ENCODE measurements around the gene ARMC3.

ARMC3 gene

DNA sequence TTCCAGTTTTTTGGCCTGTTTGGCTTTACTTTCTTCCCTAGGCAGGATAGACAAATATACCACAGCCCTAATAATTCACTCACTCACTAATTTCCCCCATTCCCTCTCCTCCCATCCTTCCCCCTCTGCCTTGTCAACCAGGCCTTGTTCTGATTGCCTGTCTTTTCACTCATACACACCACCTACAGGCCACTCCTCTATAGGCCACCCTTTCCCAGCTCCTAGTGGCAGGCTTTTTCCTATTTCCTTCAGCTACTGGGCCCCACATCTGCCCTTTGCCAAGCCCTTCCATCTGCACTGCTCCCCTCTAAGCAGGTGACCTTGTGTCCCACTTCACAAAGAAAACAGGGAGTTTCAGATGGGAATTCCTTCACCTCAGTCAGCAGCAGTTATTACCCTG, 107.7 kb downstream of the ARMC3 start:
- FAIRE-seq (no peak), DNase-seq (ENCODE audit: insufficient read length, low spot score) (no peak)
- no peak for TF ChIP-seq TAF1 (IDR thresholded peaks at IDR 0.05; ENCODE audit: low read depth, low read length)
- no peak for TF ChIP-seq SPI1 (IDR thresholded peaks at IDR 0.05; ENCODE audit: low read depth, low read length)
- no peak for TF ChIP-seq POU2F2 (IDR thresholded peaks at IDR 0.05; ENCODE audit: low read depth, low read length)
- TF ChIP-seq PAX5 (IDR thresholded peaks at IDR 0.05; ENCODE audit: insufficient read depth, low read length, severe bottlenecking), result no peak
- no peak for TF ChIP-seq POLR2AphosphoS5 (IDR thresholded peaks at IDR 0.05; ENCODE audit: low read depth, low read length)

DNA sequence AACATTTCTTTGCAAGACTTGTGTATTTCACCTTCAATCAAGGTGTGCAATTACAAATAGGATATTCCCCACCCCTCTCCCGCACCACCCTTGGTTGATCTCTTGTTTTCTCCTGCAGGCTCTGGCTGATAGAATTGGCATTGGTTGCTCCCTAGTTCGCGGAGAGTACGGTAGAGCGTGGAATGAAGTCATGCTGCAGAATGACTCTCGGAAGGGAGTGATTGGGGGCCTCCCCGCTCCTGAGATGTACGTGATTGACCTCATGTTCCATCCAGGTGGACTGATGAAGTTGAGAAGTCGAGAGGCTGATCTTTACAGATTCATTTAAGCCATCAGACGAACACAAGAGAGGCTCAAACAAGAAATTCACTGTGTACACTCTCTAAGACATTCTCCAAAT, 109.3 kb downstream of the ARMC3 start:
- FAIRE-seq (no peak), DNase-seq (ENCODE audit: insufficient read length, low spot score) (no peak)
- TF ChIP-seq TAF1 (IDR thresholded peaks at IDR 0.05; ENCODE audit: low read depth, low read length) (no peak), POLR2A (IDR thresholded peaks at IDR 0.05; ENCODE audit: low read depth, low read length) (no peak), POU2F2 (IDR thresholded peaks at IDR 0.05; ENCODE audit: low read depth, low read length) (no peak), POLR2AphosphoS5 (IDR thresholded peaks at IDR 0.05; ENCODE audit: low read depth, low read length) (no peak), SPI1 (IDR thresholded peaks at IDR 0.05; ENCODE audit: low read depth, low read length) (no peak), PAX5 (IDR thresholded peaks at IDR 0.05; ENCODE audit: insufficient read depth, low read length, severe bottlenecking) (no peak)

- DNase-seq (ENCODE audit: insufficient read length, low spot score), result no peak
- TF ChIP-seq POLR2AphosphoS5 (IDR thresholded peaks at IDR 0.05; ENCODE audit: low read depth, low read length) (no peak), TAF1 (IDR thresholded peaks at IDR 0.05; ENCODE audit: low read depth, low read length) (no peak), POU2F2 (IDR thresholded peaks at IDR 0.05; ENCODE audit: low read depth, low read length) (no peak), POLR2A (IDR thresholded peaks at IDR 0.05; ENCODE audit: low read depth, low read length) (no peak)
- no peak for FAIRE-seq
These were observed 109.7 kb downstream of the ARMC3 start for GRCh38 chr10:23037561-23037960.

- FAIRE-seq, result no peak
- TF ChIP-seq POLR2AphosphoS5 (IDR thresholded peaks at IDR 0.05; ENCODE audit: low read depth, low read length), result no peak
- TF ChIP-seq SPI1 (IDR thresholded peaks at IDR 0.05; ENCODE audit: low read depth, low read length), result no peak
- TF ChIP-seq POU2F2 (IDR thresholded peaks at IDR 0.05; ENCODE audit: low read depth, low read length), result no peak
- TF ChIP-seq PAX5 (IDR thresholded peaks at IDR 0.05; ENCODE audit: insufficient read depth, low read length, severe bottlenecking), result no peak
- TF ChIP-seq POLR2A (IDR thresholded peaks at IDR 0.05; ENCODE audit: low read depth, low read length), result no peak
- no peak for TF ChIP-seq TAF1 (IDR thresholded peaks at IDR 0.05; ENCODE audit: low read depth, low read length)
- DNase-seq (ENCODE audit: insufficient read length, low spot score), result no peak
These were observed 110.3 kb downstream of the ARMC3 start for GRCh38 chr10:23038172-23038571.

DNA sequence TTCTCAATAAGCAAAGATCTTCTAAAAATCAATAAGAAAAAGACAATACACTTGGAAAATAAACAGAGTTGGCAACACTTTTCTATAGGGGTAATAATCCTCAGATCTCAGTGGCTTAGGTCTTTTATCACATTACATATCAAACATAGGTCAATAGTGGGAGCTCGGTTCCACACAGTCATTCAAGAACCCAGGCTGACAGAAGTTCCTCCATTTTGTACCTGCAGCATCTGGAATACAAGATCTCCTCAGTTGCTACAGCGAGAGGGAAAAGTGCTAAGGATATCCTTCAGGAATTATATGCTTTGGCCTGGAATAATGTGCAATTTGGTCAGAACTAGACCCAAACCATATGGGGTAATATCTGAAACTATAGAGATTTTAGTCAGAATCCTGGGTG, 112.1 kb downstream of the ARMC3 start:
- TF ChIP-seq PAX5 (IDR thresholded peaks at IDR 0.05; ENCODE audit: insufficient read depth, low read length, severe bottlenecking) (no peak), POLR2AphosphoS5 (IDR thresholded peaks at IDR 0.05; ENCODE audit: low read depth, low read length) (no peak), POU2F2 (IDR thresholded peaks at IDR 0.05; ENCODE audit: low read depth, low read length) (no peak)
- FAIRE-seq (no peak), DNase-seq (ENCODE audit: insufficient read length, low spot score) (no peak)

GRCh38 chr10:23046027-23046426, 118.2 kb downstream of the ARMC3 start:
- DNase-seq (ENCODE audit: insufficient read length, low spot score) (no peak), FAIRE-seq (no peak)
- TF ChIP-seq POU2F2 (IDR thresholded peaks at IDR 0.05; ENCODE audit: low read depth, low read length) (no peak), SPI1 (IDR thresholded peaks at IDR 0.05; ENCODE audit: low read depth, low read length) (no peak), PAX5 (IDR thresholded peaks at IDR 0.05; ENCODE audit: insufficient read depth, low read length, severe bottlenecking) (no peak), POLR2A (IDR thresholded peaks at IDR 0.05; ENCODE audit: low read depth, low read length) (no peak)

- TF ChIP-seq POLR2A (IDR thresholded peaks at IDR 0.05; ENCODE audit: low read depth, low read length), result no peak
- no peak for TF ChIP-seq POLR2AphosphoS5 (IDR thresholded peaks at IDR 0.05; ENCODE audit: low read depth, low read length)
- no peak for TF ChIP-seq SPI1 (IDR thresholded peaks at IDR 0.05; ENCODE audit: low read depth, low read length)
- TF ChIP-seq TAF1 (IDR thresholded peaks at IDR 0.05; ENCODE audit: low read depth, low read length), result no peak
- no peak for TF ChIP-seq PAX5 (IDR thresholded peaks at IDR 0.05; ENCODE audit: insufficient read depth, low read length, severe bottlenecking)
- DNase-seq (ENCODE audit: insufficient read length, low spot score) (no peak), FAIRE-seq (no peak)
These were observed 119.6 kb downstream of the ARMC3 start for GRCh38 chr10:23047201-23048050.

DNA sequence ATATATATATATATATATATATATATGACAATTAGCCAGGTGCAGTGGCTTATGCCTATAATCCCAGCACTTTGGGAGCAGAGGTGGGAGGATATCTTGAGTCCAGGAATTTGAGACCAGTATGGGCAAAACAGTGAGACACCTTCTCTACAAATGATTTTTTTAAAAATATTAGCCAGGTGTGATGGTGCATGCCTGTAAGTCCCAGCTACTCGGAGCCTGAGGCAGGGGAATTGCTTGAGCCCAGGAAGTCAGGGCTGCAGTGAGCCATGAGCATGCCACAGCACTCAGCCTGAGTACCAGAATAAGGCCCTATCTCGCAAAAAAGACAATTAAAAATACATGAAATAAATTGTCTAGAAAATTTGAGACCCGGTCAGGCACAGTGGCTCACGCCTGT, 120.3 kb downstream of the ARMC3 start:
- FAIRE-seq, result no peak
- no peak for DNase-seq (ENCODE audit: insufficient read length, low spot score)
- TF ChIP-seq POLR2AphosphoS5 (IDR thresholded peaks at IDR 0.05; ENCODE audit: low read depth, low read length), result no peak
- TF ChIP-seq POLR2A (IDR thresholded peaks at IDR 0.05; ENCODE audit: low read depth, low read length), result no peak
- no peak for TF ChIP-seq PAX5 (IDR thresholded peaks at IDR 0.05; ENCODE audit: insufficient read depth, low read length, severe bottlenecking)
- TF ChIP-seq POU2F2 (IDR thresholded peaks at IDR 0.05; ENCODE audit: low read depth, low read length), result no peak
- TF ChIP-seq SPI1 (IDR thresholded peaks at IDR 0.05; ENCODE audit: low read depth, low read length), result no peak
- no peak for TF ChIP-seq TAF1 (IDR thresholded peaks at IDR 0.05; ENCODE audit: low read depth, low read length)

- no peak for DNase-seq (ENCODE audit: insufficient read length, low spot score)
- no peak for TF ChIP-seq TAF1 (IDR thresholded peaks at IDR 0.05; ENCODE audit: low read depth, low read length)
- FAIRE-seq, result no peak
These were observed 123.4 kb downstream of the ARMC3 start for GRCh38 chr10:23051278-23051677.

DNA sequence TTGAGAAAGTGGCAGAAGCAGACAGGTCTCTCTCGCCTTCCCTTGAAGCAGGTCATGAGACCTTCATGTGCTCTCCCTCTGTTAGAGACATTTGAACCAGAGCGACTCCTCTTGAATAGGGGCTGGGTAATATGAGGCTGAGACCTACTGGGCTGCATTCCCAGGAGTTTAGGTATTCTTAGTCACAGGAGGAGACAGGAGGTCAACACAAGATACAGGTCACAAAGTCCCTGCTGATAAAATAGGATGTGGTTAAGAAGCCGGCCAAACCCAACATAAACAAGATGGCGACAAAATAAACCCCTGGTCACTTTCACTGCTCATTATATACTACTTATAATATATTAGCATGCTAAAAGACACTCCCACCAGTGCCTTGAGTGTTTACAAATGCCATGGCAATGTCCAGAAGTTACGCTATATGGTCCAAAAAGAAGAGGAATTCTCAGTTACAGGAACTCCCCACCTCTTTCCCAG, 124.0 kb downstream of the ARMC3 start:
- no peak for TF ChIP-seq POU2F2 (IDR thresholded peaks at IDR 0.05; ENCODE audit: low read depth, low read length)
- no peak for TF ChIP-seq POLR2AphosphoS5 (IDR thresholded peaks at IDR 0.05; ENCODE audit: low read depth, low read length)
- TF ChIP-seq SPI1 (IDR thresholded peaks at IDR 0.05; ENCODE audit: low read depth, low read length), result no peak
- no peak for TF ChIP-seq TAF1 (IDR thresholded peaks at IDR 0.05; ENCODE audit: low read depth, low read length)
- no peak for TF ChIP-seq PAX5 (IDR thresholded peaks at IDR 0.05; ENCODE audit: insufficient read depth, low read length, severe bottlenecking)
- TF ChIP-seq POLR2A (IDR thresholded peaks at IDR 0.05; ENCODE audit: low read depth, low read length), result no peak
- DNase-seq (ENCODE audit: insufficient read length, low spot score) (no peak), FAIRE-seq (no peak)
